Testis (tissue), 3 donors: Measurements from ENCODE around the gene DDRGK1. TPM values are rescaled to one million over a fixed set of nuclear protein-coding genes. Genes with fewer than 3 reads are reported as not detected.

Experiments used
- DNase-seq: peaks from one replicate; pipeline ENCODE4 v3.0.0-alpha.2; 2019
- H3K27ac ChIP-seq, 2 donors: fragments of 200-600 bp; sonication (generic); one replicate each; pipeline ENCODE4 v1.5.1; 2019
- H3K27me3 ChIP-seq: fragments of 200-600 bp; sonication (generic); one replicate; pipeline ENCODE4 v1.5.1; 2019
- H3K36me3 ChIP-seq: fragments of 200-600 bp; sonication (generic); one replicate; pipeline ENCODE4 v1.5.1; 2017; ENCODE audit warnings: low read depth; ENCODE audit errors: missing control alignments
- H3K4me1 ChIP-seq: fragments of 200-600 bp; sonication (generic); one replicate; pipeline ENCODE4 v1.5.1; 2019
- H3K4me3 ChIP-seq, 2 donors: fragments of 200-600 bp; sonication (generic); one replicate each; pipeline ENCODE4 v1.5.1; 2017 to 2019
- H3K9me3 ChIP-seq: fragments of 200-600 bp; sonication (generic); one replicate; pipeline ENCODE4 v1.5.1; 2017
- POLR2A ChIP-seq: fragments of 450-650 bp; IDR thresholded peaks from one replicate; pipeline ENCODE4 v1.6.1; 2017; ENCODE audit warnings: antibody characterized with exemption, mild to moderate bottlenecking, moderate library complexity
- WGBS, 2 donors: methylation state at CpG; one replicate each; pipeline ENCODE4 v1.1.5; 2018; 5-methylcytosine and 5-hydroxymethylcytosine counted together
- intact Hi-C: fragments of 100-400 bp; cut with DNase I; formaldehyde crosslinking; loops from one replicate; pipeline ENCODE4 v1.15.1; 2023; ENCODE audit warnings: low total_unique reads
- polyA plus RNA-seq: library from polyadenylated mRNA; stranded (reverse); fragments of 350-450 nt; fragmentation: Illumina TruSeq; extraction: RNeasy Lipid Tissue Mini Kit (QIAGEN cat#74804); gene quantifications from one replicate; pipeline ENCODE4 v1.2.3, GENCODE V29; 2014; ENCODE audit warnings: low read depth, low replicate concordance; ENCODE audit not compliant: insufficient read depth
- total RNA-seq, 2 donors: library from RNA; depleted of rRNA; stranded (reverse); fragments of >200 nt; gene quantifications; one replicate each; pipeline ENCODE4 v1.2.3, GENCODE V29; 2016
- TF ChIP-seq, protein P1 (sequence below), 3 experiments: fragments of 450-650 bp in 2 of 3; fragments of 200-600 bp in 1 of 3; sonication (generic) in 1 of 3; IDR thresholded peaks; one replicate each; pipeline ENCODE4 v1.5.1; 2016 to 2019; ENCODE audit warnings: antibody characterized with exemption in 3 of 3, mild to moderate bottlenecking in 2 of 3, moderate library complexity in 1 of 3

Gene DDRGK1
- total and polyA plus RNA-seq, 3 donors from 2014 or later: 57.2 to 93.8 (median 78.9) TPM

DNA sequence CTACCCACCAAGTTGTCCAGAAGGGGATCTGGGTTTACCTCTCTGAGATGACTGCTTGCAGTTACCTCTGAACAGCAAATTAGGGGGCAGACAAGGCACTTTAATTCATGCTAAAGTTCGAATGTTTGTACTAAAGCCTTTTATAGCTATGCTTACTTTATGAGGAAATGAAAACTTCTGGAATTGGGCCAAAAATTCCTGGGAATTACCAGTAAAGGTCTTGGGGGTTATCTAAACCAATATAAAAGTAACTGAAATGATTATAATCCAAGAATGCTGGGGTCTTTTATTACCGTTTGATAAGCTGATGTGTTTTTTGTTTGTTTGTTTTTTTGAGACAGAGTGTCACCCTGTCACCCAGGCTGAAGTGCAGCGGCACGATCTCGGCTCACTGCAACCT is 23.2 kb downstream of the DDRGK1 start:
- Histone ChIP-seq H3K27me3 (no peaks in the 10 kb centered on the region), H3K9me3 (no peaks in the 10 kb centered on the region), H3K4me3 (no peak overlapping the region), H3K27ac (no peak overlapping the region), H3K4me1 (no peaks in the 10 kb centered on the region), H3K36me3 (no peaks in the 10 kb centered on the region)
- TF ChIP-seq, protein P1, sequence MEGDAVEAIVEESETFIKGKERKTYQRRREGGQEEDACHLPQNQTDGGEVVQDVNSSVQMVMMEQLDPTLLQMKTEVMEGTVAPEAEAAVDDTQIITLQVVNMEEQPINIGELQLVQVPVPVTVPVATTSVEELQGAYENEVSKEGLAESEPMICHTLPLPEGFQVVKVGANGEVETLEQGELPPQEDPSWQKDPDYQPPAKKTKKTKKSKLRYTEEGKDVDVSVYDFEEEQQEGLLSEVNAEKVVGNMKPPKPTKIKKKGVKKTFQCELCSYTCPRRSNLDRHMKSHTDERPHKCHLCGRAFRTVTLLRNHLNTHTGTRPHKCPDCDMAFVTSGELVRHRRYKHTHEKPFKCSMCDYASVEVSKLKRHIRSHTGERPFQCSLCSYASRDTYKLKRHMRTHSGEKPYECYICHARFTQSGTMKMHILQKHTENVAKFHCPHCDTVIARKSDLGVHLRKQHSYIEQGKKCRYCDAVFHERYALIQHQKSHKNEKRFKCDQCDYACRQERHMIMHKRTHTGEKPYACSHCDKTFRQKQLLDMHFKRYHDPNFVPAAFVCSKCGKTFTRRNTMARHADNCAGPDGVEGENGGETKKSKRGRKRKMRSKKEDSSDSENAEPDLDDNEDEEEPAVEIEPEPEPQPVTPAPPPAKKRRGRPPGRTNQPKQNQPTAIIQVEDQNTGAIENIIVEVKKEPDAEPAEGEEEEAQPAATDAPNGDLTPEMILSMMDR (IDR thresholded peaks at IDR 0.05): no peak
- no peak for TF ChIP-seq POLR2A
- WGBS, 2 donors: 85% methylated on average over 5 of the region's 5 CpGs
- no peak for DNase-seq
- intact Hi-C loops: no loop called here

GRCh38 chr20:3180319-3180718 is 24.2 kb downstream of the DDRGK1 start:
- intact Hi-C loops: no loop called here
- Histone ChIP-seq H3K27me3 (no peaks in the 10 kb centered on the region), H3K4me3 (no peak overlapping the region), H3K36me3 (no peaks in the 10 kb centered on the region), H3K9me3 (no peaks in the 10 kb centered on the region), H3K27ac (no peak overlapping the region), H3K4me1 (no peaks in the 10 kb centered on the region)
- DNase-seq: no peak
- WGBS, 2 donors: 77 to 88% methylated on average over 4 of the region's 4 CpGs
- TF ChIP-seq, protein P1 (IDR thresholded peaks at IDR 0.05): no peak
- TF ChIP-seq POLR2A: no peak

DNA sequence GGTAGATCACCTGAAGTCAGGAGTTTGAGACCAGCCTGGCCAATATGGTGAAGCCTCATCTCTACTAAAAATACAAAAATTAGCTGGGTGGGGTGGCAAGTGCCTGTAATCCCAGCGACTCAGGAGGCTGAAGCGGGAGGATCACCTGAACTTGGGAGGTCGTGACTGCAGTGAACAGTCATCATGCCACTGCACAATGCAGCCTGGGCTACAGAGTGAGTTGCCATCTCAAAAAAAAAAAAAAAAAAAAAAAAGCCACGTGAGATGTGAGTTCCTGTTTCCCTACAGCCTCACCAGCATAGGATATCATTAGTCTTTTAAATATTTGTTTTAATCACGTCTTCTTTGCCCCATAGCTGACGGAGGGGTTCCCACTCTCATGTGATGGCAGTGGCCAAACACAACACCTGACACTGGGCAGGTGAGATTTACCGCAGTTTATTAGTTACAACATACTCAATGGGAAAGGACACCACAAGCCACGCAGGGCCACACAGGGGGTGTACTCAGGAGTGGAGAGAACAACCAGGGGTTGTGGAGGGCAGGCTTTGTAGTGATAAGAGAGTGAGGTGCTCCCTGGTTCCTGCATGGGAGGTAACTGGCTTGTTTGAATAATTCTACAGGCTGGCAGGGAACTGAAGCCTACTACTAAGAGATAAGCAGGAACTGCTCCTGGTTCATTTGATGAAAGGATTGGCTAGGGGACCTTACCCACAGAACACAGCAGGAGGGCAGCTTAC is 26.6 kb downstream of the DDRGK1 start:
- 81 to 90% methylated on average over 8 of the region's 8 CpGs for WGBS, 2 donors
- no peak for DNase-seq
- intact Hi-C loops: no loop called here

DNA sequence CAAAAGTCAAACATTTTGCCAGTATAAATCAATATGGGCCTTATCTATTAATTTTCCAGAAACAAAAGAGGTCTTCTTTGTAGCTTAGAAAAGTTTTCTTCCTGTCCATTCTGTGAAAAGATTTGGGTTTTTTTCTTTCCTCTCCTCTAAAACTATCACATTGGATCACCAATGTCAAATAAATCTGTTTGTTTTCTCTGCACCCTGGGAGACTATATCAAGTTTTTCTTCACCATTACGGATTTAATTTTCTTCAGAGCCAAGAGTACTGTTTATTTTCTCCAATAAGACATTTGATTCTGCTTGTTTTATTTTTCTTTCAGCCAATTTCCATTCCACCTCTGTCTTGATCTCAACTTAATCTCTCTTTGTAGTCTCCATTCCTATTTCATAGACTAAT is 29.2 kb downstream of the DDRGK1 start:
- no peaks in the 10 kb centered on the region for H3K9me3 ChIP-seq
- intact Hi-C loops: no loop called here
- no peak overlapping the region for H3K27ac ChIP-seq
- no peak for DNase-seq
- no peaks in the 10 kb centered on the region for H3K36me3 ChIP-seq
- H3K4me3 ChIP-seq: no peak overlapping the region
- TF ChIP-seq, protein P1 (IDR thresholded peaks at IDR 0.05): no peak
- peaks cover 8% of the 10 kb centered on the region for H3K4me1 ChIP-seq
- WGBS, 2 donors: 62 to 63% methylated on average over 1 of the region's 1 CpG
- H3K27me3 ChIP-seq: no peaks in the 10 kb centered on the region

More for the DNA sequence above, 26.6 kb downstream of the DDRGK1 start:
- no peaks in the 10 kb centered on the region for H3K27me3 ChIP-seq
- H3K4me1 ChIP-seq: no peaks in the 10 kb centered on the region
- H3K27ac ChIP-seq: no peak overlapping the region
- no peaks in the 10 kb centered on the region for H3K36me3 ChIP-seq
- H3K9me3 ChIP-seq: no peaks in the 10 kb centered on the region
- TF ChIP-seq, protein P1 (IDR thresholded peaks at IDR 0.05): no peak
- TF ChIP-seq POLR2A: no peak
- H3K4me3 ChIP-seq: no peak overlapping the region
